Non-pigmented ciliary epithelial cell (primary cell): Measurements from ENCODE around the gene C12orf75.

Source experiments
- DNase-seq: peaks from one replicate; pipeline ENCODE4 v3.0.0-alpha.2; 2010; ENCODE audit warnings: low read depth

C12orf75 gene

GRCh38 chr12:105418821-105419291 lies 88.4 kb downstream of the C12orf75 start:
- no peak for DNase-seq

GRCh38 chr12:105419606-105420005 lies 89.1 kb downstream of the C12orf75 start:
- DNase-seq, result no peak

GRCh38 chr12:105420046-105420445 lies 89.6 kb downstream of the C12orf75 start:
- DNase-seq, result no peak

- DNase-seq, result no peak
These were observed 90.3 kb downstream of the C12orf75 start for GRCh38 chr12:105420659-105421240.
